DND-41 (cell line): ENCODE data around the gene CDCA8.

Experiments used
- ATAC-seq: fragments of 200-7000 bp; cut with Tn5 transposase; 3 replicates; pipeline ENCODE4 v1.9.1; 2021; ENCODE audit warnings: low read depth; ENCODE audit not compliant: insufficient read depth
- DNase-seq: peaks from one replicate; pipeline ENCODE4 v3.0.0-alpha.2; 2020
- H2AFZ ChIP-seq: 2 replicates; pipeline ENCODE4 v1.6.0; 2012; ENCODE audit warnings: low read depth, low read length
- H3K27ac ChIP-seq: 2 replicates; pipeline ENCODE4 v1.5.1; 2012; ENCODE audit warnings: low read length, inconsistent platforms
- H3K27me3 ChIP-seq: fragments of 200-600 bp; sonication (generic); 2 replicates; pipeline ENCODE4 v1.6.0; 2012; ENCODE audit warnings: low read length, mild to moderate bottlenecking, inconsistent platforms; ENCODE audit not compliant: insufficient read depth, poor library complexity
- H3K36me3 ChIP-seq: 2 replicates; pipeline ENCODE4 v1.5.1; 2012; ENCODE audit warnings: low read length, inconsistent platforms; ENCODE audit not compliant: insufficient read depth
- H3K4me1 ChIP-seq: 2 replicates; pipeline ENCODE4 v1.5.1; 2012; ENCODE audit warnings: mild to moderate bottlenecking, low read length; ENCODE audit not compliant: insufficient read depth
- H3K4me2 ChIP-seq: 2 replicates; pipeline ENCODE4 v1.6.0; 2012; ENCODE audit warnings: mild to moderate bottlenecking, moderate library complexity, low read length, inconsistent platforms; ENCODE audit not compliant: insufficient read depth
- H3K4me3 ChIP-seq, 2 experiments: fragments of 200-600 bp in 1 of 2; shearing (Covaris generic) in 1 of 2; 2 replicates each; pipeline ENCODE4 v1.5.1; 2012 to 2016; ENCODE audit warnings: inconsistent platforms in 2 of 2, low read length in 2 of 2, mild to moderate bottlenecking in 2 of 2, low read depth in 1 of 2, moderate library complexity in 1 of 2
- H3K79me2 ChIP-seq: 2 replicates; pipeline ENCODE4 v1.6.0; 2012; ENCODE audit warnings: low read length, inconsistent platforms; ENCODE audit not compliant: insufficient read depth
- H3K9ac ChIP-seq: 2 replicates; pipeline ENCODE4 v1.6.0; 2012; ENCODE audit warnings: low read depth, mild to moderate bottlenecking, inconsistent platforms, low read length, moderate library complexity
- H3K9me3 ChIP-seq: 2 replicates; pipeline ENCODE4 v1.5.1; 2012; ENCODE audit warnings: low read length, moderate library complexity, mild to moderate bottlenecking, inconsistent platforms; ENCODE audit not compliant: insufficient read depth, severe bottlenecking
- H4K20me1 ChIP-seq: 2 replicates; pipeline ENCODE4 v1.6.0; 2012; ENCODE audit warnings: low read length; ENCODE audit not compliant: insufficient read depth
- CTCF ChIP-seq: IDR thresholded peaks from 2 replicates; pipeline ENCODE4 v1.5.1; 2012; ENCODE audit warnings: borderline replicate concordance, low read length, moderate library complexity, mild to moderate bottlenecking; ENCODE audit not compliant: poor library complexity, severe bottlenecking; ENCODE audit errors: extremely low read depth
- EZH2 ChIP-seq: IDR thresholded peaks from 3 replicates; pipeline ENCODE4 v1.6.1; 2012; ENCODE audit warnings: borderline replicate concordance, low read depth, mild to moderate bottlenecking, moderate library complexity, low read length, inconsistent platforms; ENCODE audit not compliant: severe bottlenecking

CDCA8 gene

GRCh38 chr1:37730376-37730775 lies 38.1 kb downstream of the CDCA8 start:
- Histone ChIP-seq H3K9me3 (no peaks in the 10 kb centered on the region), H2AFZ (no peak overlapping the region), H3K79me2 (no peaks in the 10 kb centered on the region), H4K20me1 (peaks cover 3% of the 10 kb centered on the region; the same call in 1 of the 2 replicates), H3K4me1 (no peaks in the 10 kb centered on the region), H3K36me3 (no peaks in the 10 kb centered on the region), H3K9ac (no peak overlapping the region), H3K4me2 (no peak overlapping the region), H3K27me3 (peaks cover 18% of the 10 kb centered on the region), H3K27ac (no peak overlapping the region), H3K4me3 (no peak overlapping the region)
- no peak for TF ChIP-seq CTCF
- no peak for TF ChIP-seq EZH2
- DNase-seq = no peak
- no peak for ATAC-seq

DNA sequence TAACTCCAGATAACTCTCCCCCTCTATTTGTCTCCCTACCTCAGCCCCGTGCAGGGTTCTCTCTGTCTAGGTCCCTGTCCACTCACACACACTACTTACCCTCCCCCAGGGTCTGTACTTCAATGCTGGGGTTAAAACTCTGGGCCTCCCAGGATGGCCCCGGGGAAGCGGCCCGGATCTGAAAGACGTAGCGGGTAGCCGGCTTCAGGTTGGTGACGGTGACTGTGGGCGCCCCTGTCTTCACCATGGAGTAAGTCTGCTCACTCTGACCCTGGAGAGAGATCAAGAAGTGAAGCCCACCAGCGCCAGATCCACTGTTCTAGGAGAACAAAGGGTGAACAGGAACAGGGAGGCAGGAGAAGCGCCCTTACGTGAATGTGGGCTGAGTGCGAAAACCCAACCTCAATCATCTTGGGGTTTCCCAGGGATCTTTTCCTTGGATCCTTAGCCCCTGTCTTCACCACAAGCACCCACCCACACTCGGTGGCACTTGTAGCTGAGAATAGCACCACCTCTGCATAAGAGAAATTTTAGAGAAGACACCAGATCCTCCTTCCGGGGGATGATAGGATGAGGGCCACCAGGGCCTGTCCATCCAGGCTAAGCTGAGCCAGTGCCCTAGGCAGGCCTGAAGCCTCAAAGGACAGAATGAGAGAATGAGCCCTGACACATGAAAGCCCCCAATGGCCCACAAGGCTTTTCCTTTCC lies 39.1 kb downstream of the CDCA8 start:
- H4K20me1 ChIP-seq = no peaks in the 10 kb centered on the region; the same call in 1 of the 2 replicates
- no peak overlapping the region for H2AFZ ChIP-seq
- DNase-seq = no peak
- H3K27ac ChIP-seq = no peak overlapping the region
- no peak overlapping the region for H3K4me2 ChIP-seq
- no peak overlapping the region for H3K4me3 ChIP-seq
- no peaks in the 10 kb centered on the region for H3K79me2 ChIP-seq
- no peaks in the 10 kb centered on the region for H3K4me1 ChIP-seq
- no peak overlapping the region for H3K9ac ChIP-seq
- H3K27me3 ChIP-seq = peaks cover 18% of the 10 kb centered on the region
- no peak for ATAC-seq
- H3K9me3 ChIP-seq = no peaks in the 10 kb centered on the region
- TF ChIP-seq EZH2 = no peak
- TF ChIP-seq CTCF = no peak
- H3K36me3 ChIP-seq = no peaks in the 10 kb centered on the region

DNA sequence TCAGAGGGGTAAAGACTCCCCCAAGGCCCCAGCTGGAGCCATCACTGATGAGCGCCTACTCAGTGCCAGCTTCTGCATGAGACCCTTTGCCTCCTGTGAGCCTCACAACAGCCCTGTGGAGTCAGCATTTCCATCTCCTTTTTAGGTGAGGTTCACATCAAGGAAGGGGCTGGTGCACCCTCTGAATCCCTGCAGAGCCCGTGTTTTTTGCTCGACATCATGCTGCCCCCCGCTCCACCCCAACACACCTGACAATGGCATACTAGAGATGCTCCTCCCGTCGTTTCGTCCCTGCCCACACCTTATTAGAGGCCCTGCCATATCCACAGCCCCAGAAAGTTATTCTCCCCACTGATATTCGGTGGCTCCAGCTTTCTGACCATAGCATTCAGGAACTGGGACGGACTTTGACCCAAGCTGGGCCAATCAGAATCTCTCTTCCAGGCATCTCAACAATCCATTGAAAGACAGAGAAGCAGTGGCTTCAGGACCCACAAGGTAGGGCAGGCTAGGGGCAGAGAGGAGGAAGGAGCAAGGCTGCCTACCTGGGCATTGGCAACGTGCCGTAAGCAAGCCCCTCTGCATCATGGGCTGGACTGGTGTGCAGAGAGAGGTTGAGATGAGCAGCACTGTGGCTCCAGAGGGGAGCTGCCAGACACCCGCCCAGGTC lies 39.9 kb downstream of the CDCA8 start:
- Histone ChIP-seq H4K20me1 (no peaks in the 10 kb centered on the region; the same call in 1 of the 2 replicates), H3K27me3 (peaks cover 13% of the 10 kb centered on the region), H3K27ac (no peak overlapping the region), H3K79me2 (no peaks in the 10 kb centered on the region), H3K9me3 (no peaks in the 10 kb centered on the region), H2AFZ (no peak overlapping the region), H3K36me3 (no peaks in the 10 kb centered on the region), H3K4me2 (no peak overlapping the region), H3K4me1 (no peaks in the 10 kb centered on the region), H3K9ac (no peak overlapping the region), H3K4me3 (no peak overlapping the region)
- ATAC-seq (no peak), DNase-seq (no peak)
- TF ChIP-seq EZH2 = no peak
- TF ChIP-seq CTCF = no peak
